IMR-90 (cell line): ENCODE results near the gene SOX5.

Source experiments
- CEBPB ChIP-seq: IDR thresholded peaks from 2 replicates; pipeline ENCODE4 v1.6.1; 2012; ENCODE audit warnings: low read depth, low read length, improper control_type of control experiment
- CTCF ChIP-seq: conservative IDR thresholded peaks from 2 replicates; pipeline ENCODE4 v1.5.1; 2012; ENCODE audit warnings: mild to moderate bottlenecking, low read depth, low read length, improper control_type of control experiment
- MAFK ChIP-seq: IDR thresholded peaks from 2 replicates; pipeline ENCODE4 v1.6.1; 2012; ENCODE audit warnings: low read depth, low read length, improper control_type of control experiment
- MAZ ChIP-seq: IDR thresholded peaks from 2 replicates; pipeline ENCODE4 v1.6.1; 2012; ENCODE audit warnings: low read depth, mild to moderate bottlenecking, low read length, improper control_type of control experiment, moderate library complexity, borderline replicate concordance
- NFE2L2 ChIP-seq: fragments of 150-350 bp; IDR thresholded peaks from 2 replicates; pipeline ENCODE4 v1.6.1; 2016; ENCODE audit warnings: low read depth, mild to moderate bottlenecking, low read length
- POLR2A ChIP-seq: IDR thresholded peaks from 2 replicates; pipeline ENCODE4 v1.6.1; 2012; ENCODE audit warnings: mild to moderate bottlenecking, low read depth, low read length
- RAD21 ChIP-seq: IDR thresholded peaks from 2 replicates; pipeline ENCODE4 v1.6.1; 2012; ENCODE audit warnings: low read length, improper control_type of control experiment
- RCOR1 ChIP-seq: IDR thresholded peaks from 2 replicates; pipeline ENCODE4 v1.6.1; 2012; ENCODE audit warnings: mild to moderate bottlenecking, low read length, improper control_type of control experiment; ENCODE audit not compliant: insufficient replicate concordance
- RFX5 ChIP-seq: IDR thresholded peaks from 2 replicates; pipeline ENCODE4 v1.8.0; 2012; ENCODE audit warnings: low read depth, mild to moderate bottlenecking, low read length, moderate library complexity
- USF2 ChIP-seq: fragments of 150-350 bp; IDR thresholded peaks from 2 replicates; pipeline ENCODE4 v1.6.1; 2017; ENCODE audit warnings: mild to moderate bottlenecking, antibody characterized with exemption, low read length, low read depth

GRCh38 chr12:23542187-23542586, 407.3 kb downstream of the SOX5 start:
- TF ChIP-seq CTCF (no peak), RAD21 (no peak), POLR2A (no peak), NFE2L2 (no peak), CEBPB (no peak), RFX5 (no peak), USF2 (no peak), MAFK (no peak), MAZ (no peak), RCOR1 (no peak)
